COR-L47 (cell line): Measurements from ENCODE around the gene ANAPC10.
"Not testable (repeated sequence)": the region's sequence is repeated elsewhere in the genome, so short reads cannot be mapped to it uniquely, and the experiment has no call there.

Experiments used
- DNase-seq: peaks from one replicate; lab custom pipeline; 2025; lab: John Stamatoyannopoulos, UW

The ANAPC10 gene

GRCh38 chr4:145003675-145004074 lies 94.3 kb downstream of the ANAPC10 start:
- DNase-seq = no peak

GRCh38 chr4:145001635-145002034 lies 96.4 kb downstream of the ANAPC10 start:
- DNase-seq = no peak

GRCh38 chr4:145000656-145001055 lies 97.3 kb downstream of the ANAPC10 start:
- not testable (repeated sequence) for DNase-seq

GRCh38 chr4:144989306-144989705 lies 108.7 kb downstream of the ANAPC10 start:
- no peak for DNase-seq

GRCh38 chr4:144985531-144985930 lies 112.5 kb downstream of the ANAPC10 start:
- no peak for DNase-seq

GRCh38 chr4:144985014-144985413 lies 113.0 kb downstream of the ANAPC10 start:
- DNase-seq = no peak

- DNase-seq = no peak
Observed at GRCh38 chr4:144984241-144984640, 113.8 kb downstream of the ANAPC10 start.

- DNase-seq = no peak
Observed at GRCh38 chr4:144975718-144976117, 122.3 kb downstream of the ANAPC10 start.

- DNase-seq = no peak
Observed at GRCh38 chr4:144970597-144970996, 127.4 kb downstream of the ANAPC10 start.

- DNase-seq = no peak
Observed at GRCh38 chr4:144969821-144970220, 128.2 kb downstream of the ANAPC10 start.

- no peak for DNase-seq
Observed at GRCh38 chr4:144968606-144969005, 129.4 kb downstream of the ANAPC10 start.

GRCh38 chr4:144967161-144967560 lies 130.8 kb downstream of the ANAPC10 start:
- no peak for DNase-seq

- no peak for DNase-seq
Observed at GRCh38 chr4:144962300-144962699, 135.7 kb downstream of the ANAPC10 start.

- DNase-seq = no peak
Observed at GRCh38 chr4:144955104-144955503, 142.9 kb downstream of the ANAPC10 start.

GRCh38 chr4:144954230-144954629 lies 143.8 kb downstream of the ANAPC10 start:
- DNase-seq = no peak

- no peak for DNase-seq
Observed at GRCh38 chr4:144948421-144948820, 149.6 kb downstream of the ANAPC10 start.

GRCh38 chr4:144948009-144948408 lies 150.0 kb downstream of the ANAPC10 start:
- no peak for DNase-seq
